ENCODE results near the gene SLC27A4.

SLC27A4 gene

GRCh38 chr9:128408963-128409431 is 68.7 kb downstream of the SLC27A4 start:
- Histone ChIP-seq H3K36me3 (ENCODE audit: control insufficient read depth in 2 of 2, insufficient read depth in 1 of 2, low read length in 2 of 2) (no peaks in the 10 kb centered on the region), H3K27ac (ENCODE audit: extremely low read depth, low read depth, low read length) (no peak overlapping the region), H3K4me1 (ENCODE audit: control insufficient read depth, insufficient read depth, low read length) (no peaks in the 10 kb centered on the region), H3K4me3 (ENCODE audit: low read depth, low read length) (no peak overlapping the region), H3K9me3 (ENCODE audit: control insufficient read depth, insufficient read depth, low read depth, low read length) (no peaks in the 10 kb centered on the region)
- ChIA-PET POLR2A (interaction anchor here (1.0 kb wide), 2 partner anchors 38 to 42 kb away, joined by 3 to 4 read pairs; partner anchors contain the start of gene URM1), CTCF (interaction anchor here (1.1 to 5.1 kb wide), 2 partner anchors 12 to 46 kb away, joined by 4 to 69 read pairs; partner anchors contain the start of gene CERCAM)
- TF ChIP-seq OSR2 (tag by site-specific recombination; IDR thresholded peaks at IDR 0.05) (no peak), ZNF155 (tag by site-specific recombination; IDR thresholded peaks at IDR 0.05) (no peak), ZNF544 (tag by site-specific recombination; IDR thresholded peaks at IDR 0.05) (no peak), ZIC2 (tag by site-specific recombination; IDR thresholded peaks at IDR 0.05) (no peak), EGR2 (tag by site-specific recombination; IDR thresholded peaks at IDR 0.05; ENCODE audit: low read depth) (no peak), PRDM2 (tag by site-specific recombination; IDR thresholded peaks at IDR 0.05; ENCODE audit: borderline replicate concordance) (no peak), ZNF280C (tag by site-specific recombination; IDR thresholded peaks at IDR 0.05) (no peak), PATZ1 (tag by site-specific recombination; IDR thresholded peaks at IDR 0.05) (no peak), ZNF202 (tag by site-specific recombination; IDR thresholded peaks at IDR 0.05; ENCODE audit: borderline replicate concordance) (no peak), ZNF596 (tag by site-specific recombination; IDR thresholded peaks at IDR 0.05) (no peak), INSM2 (tag by site-specific recombination; IDR thresholded peaks at IDR 0.05) (no peak), ZNF513 (tag by site-specific recombination; IDR thresholded peaks at IDR 0.05) (no peak), ZNF555 (tag by site-specific recombination; conservative IDR thresholded peaks at IDR 0.05) (no peak), ZNF843 (tag by site-specific recombination; IDR thresholded peaks at IDR 0.05) (no peak), ZNF335 (tag by site-specific recombination; conservative IDR thresholded peaks at IDR 0.05) (no peak), HOXC10 (CRISPR knock-in tag; IDR thresholded peaks at IDR 0.05) (no peak)

Measured in HEK293 (cell line).